Astrocyte (in vitro differentiated cells and primary cell): ENCODE results near the gene PAMR1. TPM values are rescaled to one million over a fixed set of nuclear protein-coding genes. Genes with fewer than 3 reads are reported as not detected.

Experiments
- DNase-seq: peaks from one replicate; pipeline ENCODE4 v3.0.0-alpha.2; 2010; ENCODE audit warnings: low read depth
- FAIRE-seq: peaks from 2 replicates; lab custom pipeline; 2011; peaks lifted over from hg19 to GRCh38; lab: Jason Lieb, UNC
- H2AFZ ChIP-seq: 2 replicates; pipeline ENCODE4 v1.6.0; 2012; ENCODE audit warnings: low read depth, low read length, inconsistent platforms
- H3K27ac ChIP-seq: 2 replicates; pipeline ENCODE4 v1.5.1; 2011; ENCODE audit warnings: low read depth, low read length, inconsistent platforms
- H3K27me3 ChIP-seq: 2 replicates; pipeline ENCODE4 v1.6.0; 2011; ENCODE audit warnings: low read length, inconsistent platforms; ENCODE audit not compliant: insufficient read depth
- H3K36me3 ChIP-seq: 2 replicates; pipeline ENCODE4 v1.5.1; 2011; ENCODE audit warnings: low read length, inconsistent platforms; ENCODE audit not compliant: insufficient read depth
- H3K4me1 ChIP-seq: 2 replicates; pipeline ENCODE4 v1.5.1; 2011; ENCODE audit warnings: low read length, inconsistent platforms; ENCODE audit not compliant: insufficient read depth
- H3K4me2 ChIP-seq: 2 replicates; pipeline ENCODE4 v1.6.0; 2012; ENCODE audit warnings: low read length, inconsistent platforms
- H3K4me3 ChIP-seq: 2 replicates; pipeline ENCODE4 v1.5.1; 2011; ENCODE audit warnings: low read depth, mild to moderate bottlenecking, low read length, inconsistent platforms; ENCODE audit not compliant: insufficient read depth
- H3K79me2 ChIP-seq: 2 replicates; pipeline ENCODE4 v1.6.0; 2012; ENCODE audit warnings: mild to moderate bottlenecking, low read length, inconsistent platforms; ENCODE audit not compliant: insufficient read depth
- H3K9ac ChIP-seq: 2 replicates; pipeline ENCODE4 v1.6.0; 2012; ENCODE audit warnings: mild to moderate bottlenecking, low read length, inconsistent platforms
- H3K9me3 ChIP-seq: 2 replicates; pipeline ENCODE4 v1.5.1; 2012; ENCODE audit warnings: low read depth, mild to moderate bottlenecking, low read length, inconsistent platforms; ENCODE audit not compliant: insufficient read depth
- H4K20me1 ChIP-seq: 2 replicates; pipeline ENCODE4 v1.6.0; 2012; ENCODE audit warnings: low read length, inconsistent platforms; ENCODE audit not compliant: insufficient read depth
- H3K27ac Mint-ChIP-seq: one replicate; pipeline ENCODE4 v1.8.0; 2021; ENCODE audit warnings: mild to moderate bottlenecking, mixed read lengths; ENCODE audit not compliant: unreplicated experiment
- H3K27me3 Mint-ChIP-seq: one replicate; pipeline ENCODE4 v1.8.0; 2021; ENCODE audit warnings: low read depth, mixed read lengths; ENCODE audit not compliant: unreplicated experiment
- H3K36me3 Mint-ChIP-seq: one replicate; pipeline ENCODE4 v1.8.0; 2021; ENCODE audit warnings: low read depth, mixed read lengths; ENCODE audit not compliant: unreplicated experiment
- H3K4me1 Mint-ChIP-seq: one replicate; pipeline ENCODE4 v1.8.0; 2021; ENCODE audit warnings: low read depth, mixed read lengths; ENCODE audit not compliant: unreplicated experiment
- H3K4me3 Mint-ChIP-seq: one replicate; pipeline ENCODE4 v1.8.0; 2021; ENCODE audit warnings: mild to moderate bottlenecking, moderate library complexity, mixed read lengths; ENCODE audit not compliant: unreplicated experiment
- H3K9me3 Mint-ChIP-seq: one replicate; pipeline ENCODE4 v1.8.0; 2021; ENCODE audit warnings: mild to moderate bottlenecking, mixed read lengths; ENCODE audit not compliant: unreplicated experiment
- EZH2 ChIP-seq: IDR thresholded peaks from 2 replicates; pipeline ENCODE4 v1.6.1; 2012; ENCODE audit warnings: mild to moderate bottlenecking, low read length, inconsistent platforms; ENCODE audit not compliant: insufficient read depth
- total RNA-seq: library from RNA; stranded (reverse); gene quantifications from 2 replicates; pipeline ENCODE4 v1.2.1, GENCODE V29; 2021
- TF ChIP-seq, protein P1 (sequence below): IDR thresholded peaks from 2 replicates; pipeline ENCODE4 v1.5.1; 2011; ENCODE audit warnings: low read depth, mild to moderate bottlenecking, inconsistent platforms, low read length, moderate library complexity; ENCODE audit not compliant: insufficient read depth

Gene PAMR1
- total RNA-seq, 1 donor from 2014 or later: 12.6 TPM

DNA sequence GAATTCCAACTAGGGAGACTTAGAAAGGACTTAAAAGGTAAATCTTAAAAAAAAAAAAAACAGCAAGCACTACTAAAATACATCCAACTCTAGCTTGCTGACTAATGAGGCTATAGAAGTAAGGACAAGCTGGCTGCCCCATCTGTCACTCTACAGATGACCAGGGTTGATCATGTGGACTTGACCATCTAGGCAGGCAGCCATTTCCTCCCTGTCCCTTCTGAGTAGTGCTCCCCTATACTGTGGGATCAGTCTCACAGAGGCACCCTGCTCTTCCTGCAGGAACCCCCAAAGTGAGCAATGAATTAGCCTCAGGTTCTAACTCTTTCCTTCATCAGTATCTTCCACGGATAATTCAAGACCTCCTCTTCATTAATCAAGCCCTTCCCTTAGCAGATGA is 118.4 kb downstream of the PAMR1 start:
- Histone ChIP-seq H3K4me2 (no peak overlapping the region), H3K9me3 (no peaks in the 10 kb centered on the region), H3K9ac (no peak overlapping the region), H3K27me3 (no peaks in the 10 kb centered on the region), H2AFZ (no peak overlapping the region), H3K79me2 (no peaks in the 10 kb centered on the region), H3K27ac (no peak overlapping the region), H3K4me3 (no peak overlapping the region), H3K36me3 (no peaks in the 10 kb centered on the region), H4K20me1 (no peaks in the 10 kb centered on the region), H3K4me1 (no peaks in the 10 kb centered on the region)
- TF ChIP-seq, protein P1, sequence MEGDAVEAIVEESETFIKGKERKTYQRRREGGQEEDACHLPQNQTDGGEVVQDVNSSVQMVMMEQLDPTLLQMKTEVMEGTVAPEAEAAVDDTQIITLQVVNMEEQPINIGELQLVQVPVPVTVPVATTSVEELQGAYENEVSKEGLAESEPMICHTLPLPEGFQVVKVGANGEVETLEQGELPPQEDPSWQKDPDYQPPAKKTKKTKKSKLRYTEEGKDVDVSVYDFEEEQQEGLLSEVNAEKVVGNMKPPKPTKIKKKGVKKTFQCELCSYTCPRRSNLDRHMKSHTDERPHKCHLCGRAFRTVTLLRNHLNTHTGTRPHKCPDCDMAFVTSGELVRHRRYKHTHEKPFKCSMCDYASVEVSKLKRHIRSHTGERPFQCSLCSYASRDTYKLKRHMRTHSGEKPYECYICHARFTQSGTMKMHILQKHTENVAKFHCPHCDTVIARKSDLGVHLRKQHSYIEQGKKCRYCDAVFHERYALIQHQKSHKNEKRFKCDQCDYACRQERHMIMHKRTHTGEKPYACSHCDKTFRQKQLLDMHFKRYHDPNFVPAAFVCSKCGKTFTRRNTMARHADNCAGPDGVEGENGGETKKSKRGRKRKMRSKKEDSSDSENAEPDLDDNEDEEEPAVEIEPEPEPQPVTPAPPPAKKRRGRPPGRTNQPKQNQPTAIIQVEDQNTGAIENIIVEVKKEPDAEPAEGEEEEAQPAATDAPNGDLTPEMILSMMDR: no peak
- TF ChIP-seq EZH2: no peak
- no peaks in the 10 kb centered on the region for H3K4me1 Mint-ChIP-seq
- H3K4me3 Mint-ChIP-seq: no peak overlapping the region
- FAIRE-seq (no peak), DNase-seq (no peak)
- no peak overlapping the region for H3K27ac Mint-ChIP-seq
- peaks cover 10% of the 10 kb centered on the region for H3K27me3 Mint-ChIP-seq
- no peaks in the 10 kb centered on the region for H3K9me3 Mint-ChIP-seq
- no peaks in the 10 kb centered on the region for H3K36me3 Mint-ChIP-seq

DNA sequence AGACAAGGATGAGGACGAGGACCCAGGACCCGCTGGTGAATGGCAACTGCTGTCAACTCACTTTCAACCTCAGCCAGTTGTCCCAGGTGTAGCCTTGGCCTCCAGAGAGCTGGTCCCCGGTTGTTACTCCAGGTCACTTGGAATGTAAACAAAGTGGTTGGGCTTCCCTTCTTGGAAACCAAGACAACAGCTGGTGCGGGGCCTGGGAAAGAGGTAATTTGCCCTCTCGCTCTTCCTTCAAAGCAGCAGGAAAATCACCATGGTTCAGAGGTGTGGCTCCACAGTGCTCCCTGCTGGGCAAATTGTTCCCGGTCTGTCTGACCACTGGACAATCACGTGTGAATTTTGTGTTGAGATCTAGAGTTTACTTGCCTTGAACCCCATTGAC is 121.0 kb downstream of the PAMR1 start:
- no peak overlapping the region for H3K4me3 Mint-ChIP-seq
- Histone ChIP-seq H3K4me1 (no peaks in the 10 kb centered on the region), H3K36me3 (no peaks in the 10 kb centered on the region), H3K9ac (no peak overlapping the region), H3K9me3 (no peaks in the 10 kb centered on the region), H2AFZ (no peak overlapping the region), H3K79me2 (no peaks in the 10 kb centered on the region), H3K27ac (no peak overlapping the region), H3K4me2 (no peak overlapping the region), H4K20me1 (no peaks in the 10 kb centered on the region), H3K4me3 (no peak overlapping the region), H3K27me3 (no peaks in the 10 kb centered on the region)
- TF ChIP-seq, protein P1: peak; percentile 61
- TF ChIP-seq EZH2: no peak
- DNase-seq: no peak
- no peak overlapping the region for H3K27ac Mint-ChIP-seq
- H3K36me3 Mint-ChIP-seq: no peaks in the 10 kb centered on the region
- peaks cover 9% of the 10 kb centered on the region for H3K27me3 Mint-ChIP-seq
- no peaks in the 10 kb centered on the region for H3K9me3 Mint-ChIP-seq
- no peaks in the 10 kb centered on the region for H3K4me1 Mint-ChIP-seq
- FAIRE-seq: no peak

DNA sequence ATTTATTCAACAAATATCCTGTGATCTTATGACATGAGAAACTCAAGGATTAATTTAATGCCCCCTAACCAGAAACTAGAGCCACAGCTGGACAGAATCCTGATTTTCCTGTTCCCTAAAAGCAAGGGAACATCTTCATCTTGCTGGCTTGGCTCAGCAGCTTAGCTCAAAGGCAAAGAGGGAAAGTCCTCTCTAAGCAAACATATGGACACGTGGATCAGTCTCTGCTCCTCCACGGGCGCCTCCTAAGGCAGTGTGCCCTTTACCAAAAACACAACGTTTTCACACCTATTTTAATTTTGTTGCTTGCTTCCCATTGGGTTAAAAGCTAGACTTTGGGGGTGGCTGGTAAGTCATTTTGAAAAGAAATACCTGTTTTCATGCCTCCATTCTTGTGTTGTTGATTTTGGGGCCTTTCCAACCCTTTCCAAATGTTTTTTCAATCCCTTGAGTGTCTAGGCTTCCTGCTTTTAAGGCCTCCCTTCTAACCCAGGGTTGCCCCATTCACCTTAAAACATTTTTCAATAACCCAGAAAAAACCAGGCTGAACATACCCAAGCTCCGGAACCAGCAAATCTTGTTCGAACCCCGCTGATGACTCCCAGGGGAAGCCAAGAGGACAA is 121.5 kb downstream of the PAMR1 start:
- FAIRE-seq: no peak
- Histone ChIP-seq H3K79me2 (no peaks in the 10 kb centered on the region), H3K4me2 (no peak overlapping the region), H3K27me3 (no peaks in the 10 kb centered on the region), H2AFZ (no peak overlapping the region), H4K20me1 (no peaks in the 10 kb centered on the region), H3K4me3 (no peak overlapping the region), H3K36me3 (no peaks in the 10 kb centered on the region), H3K27ac (no peak overlapping the region), H3K9ac (no peak overlapping the region), H3K9me3 (no peaks in the 10 kb centered on the region), H3K4me1 (no peaks in the 10 kb centered on the region)
- Mint-ChIP-seq H3K36me3 (no peaks in the 10 kb centered on the region), H3K4me1 (no peaks in the 10 kb centered on the region), H3K27ac (no peak overlapping the region), H3K27me3 (peaks cover 13% of the 10 kb centered on the region), H3K9me3 (peaks cover 2% of the 10 kb centered on the region), H3K4me3 (no peak overlapping the region)
- TF ChIP-seq EZH2: no peak
- TF ChIP-seq, protein P1: no peak
- DNase-seq: no peak
